ENCODE measurements around the gene GAL3ST2. TPM values are rescaled to one million over a fixed set of nuclear protein-coding genes. Genes with fewer than 3 reads are reported as not detected.

Gene GAL3ST2
- polyA plus RNA-seq, 1 experiment, result not detected

- Histone ChIP-seq H3K27me3 (ENCODE audit: control insufficient read depth, insufficient read depth, low read length) (no peaks in the 10 kb centered on the region), H3K27ac (ENCODE audit: low read depth, low read length) (no peak overlapping the region), H3K9me3 (ENCODE audit: control insufficient read depth, insufficient read depth, low read length) (peaks cover 12% of the 10 kb centered on the region), H3K4me3 (ENCODE audit: low read depth, low read length) (no peak overlapping the region)
- ChIA-PET POLR2A (no interaction called here), CTCF (no interaction called here)
- no peak for DNase-seq (ENCODE audit: low read depth, low spot score)
- TF ChIP-seq CTCF (IDR thresholded peaks at IDR 0.05; ENCODE audit: low read depth, low read length), result no peak
These were observed 32.4 kb upstream of the GAL3ST2 start for GRCh38 chr2:241744028-241744754.

- CTCF ChIA-PET, result no interaction called here
These were observed 31.3 kb upstream of the GAL3ST2 start for GRCh38 chr2:241745276-241745675.

GRCh38 chr2:241746084-241746483, 30.5 kb upstream of the GAL3ST2 start:
- Histone ChIP-seq H3K27ac (ENCODE audit: low read depth, low read length) (no peak overlapping the region), H3K27me3 (ENCODE audit: control insufficient read depth, insufficient read depth, low read length) (no peaks in the 10 kb centered on the region), H3K9me3 (ENCODE audit: control insufficient read depth, insufficient read depth, low read length) (peaks cover 12% of the 10 kb centered on the region), H3K4me3 (ENCODE audit: low read depth, low read length) (no peak overlapping the region)
- no peak for TF ChIP-seq CTCF (IDR thresholded peaks at IDR 0.05; ENCODE audit: low read depth, low read length)
- no peak for DNase-seq (ENCODE audit: low read depth, low spot score)
- POLR2A ChIA-PET, result no interaction called here
- CTCF ChIA-PET, result no interaction called here

More at GRCh38 chr2:241745276-241745675, 31.3 kb upstream of the GAL3ST2 start:
- Histone ChIP-seq H3K27ac (ENCODE audit: low read depth, low read length) (no peak overlapping the region), H3K9me3 (ENCODE audit: control insufficient read depth, insufficient read depth, low read length) (peaks cover 12% of the 10 kb centered on the region), H3K27me3 (ENCODE audit: control insufficient read depth, insufficient read depth, low read length) (no peaks in the 10 kb centered on the region), H3K4me3 (ENCODE audit: low read depth, low read length) (no peak overlapping the region)
- DNase-seq (ENCODE audit: low read depth, low spot score), result no peak
- POLR2A ChIA-PET, result no interaction called here
- no peak for TF ChIP-seq CTCF (IDR thresholded peaks at IDR 0.05; ENCODE audit: low read depth, low read length)

GRCh38 chr2:241748468-241749256, 28.0 kb upstream of the GAL3ST2 start:
- Histone ChIP-seq H3K27me3 (ENCODE audit: control insufficient read depth, insufficient read depth, low read length) (no peaks in the 10 kb centered on the region), H3K27ac (ENCODE audit: low read depth, low read length) (no peak overlapping the region), H3K4me3 (ENCODE audit: low read depth, low read length) (no peak overlapping the region), H3K9me3 (ENCODE audit: control insufficient read depth, insufficient read depth, low read length) (peaks cover 12% of the 10 kb centered on the region)
- no peak for DNase-seq (ENCODE audit: low read depth, low spot score)
- ChIA-PET CTCF (no interaction called here), POLR2A (no interaction called here)
- TF ChIP-seq CTCF (IDR thresholded peaks at IDR 0.05; ENCODE audit: low read depth, low read length), result no peak

Measured in AG04450 (cell line).